OCI-LY1 (cell line): ENCODE data around the gene ABLIM2.

Source experiments
- CTCF ChIP-seq: fragments of 200-600 bp; sonication (generic), shearing (Covaris generic); IDR thresholded peaks from 2 replicates; pipeline ENCODE4 v1.5.1; 2017; ENCODE audit warnings: mild to moderate bottlenecking, antibody characterized with exemption, low read length, moderate library complexity, mixed read lengths
- EZH2 ChIP-seq: fragments of 200-600 bp; sonication (generic), shearing (Covaris generic); IDR thresholded peaks from 2 replicates; pipeline ENCODE4 v1.8.0; 2017; ENCODE audit warnings: borderline replicate concordance, mixed run types, mild to moderate bottlenecking, antibody characterized with exemption, low read length, moderate library complexity, mixed read lengths

- no peak for TF ChIP-seq EZH2
- no peak for TF ChIP-seq CTCF
Measured at GRCh38 chr4:7967063-7967440, 191.6 kb downstream of the ABLIM2 start.
